CD4-positive, CD25-positive, alpha-beta regulatory T cell (primary cell): ENCODE measurements around the gene MAP2K5. TPM values are rescaled to one million over a fixed set of nuclear protein-coding genes. Genes with fewer than 3 reads are reported as not detected.

Experiments used
- ATAC-seq, 2 donors: fragments of 150-1000 bp; cut with Tn5 transposase; one replicate each; pipeline ENCODE4 v1.10.0; 2021; ENCODE audit warnings: low read depth in 2 of 2, moderate number of reproducible peaks in 2 of 2, moderate library complexity in 1 of 2
- DNase-seq, 3 donors: peaks; one replicate each; pipeline versions ENCODE4 v3.0.0 to v3.0.0-alpha.2; 2012 to 2022; ENCODE audit warnings: mixed read lengths in 1 of 3
- H3K27ac ChIP-seq: one replicate; pipeline ENCODE4 v1.7.0; 2013; ENCODE audit warnings: mild to moderate bottlenecking, low read length; ENCODE audit not compliant: insufficient read depth, poor library complexity, severe bottlenecking
- H3K27me3 ChIP-seq: one replicate; pipeline ENCODE4 v1.7.0; 2013; ENCODE audit warnings: low read length; ENCODE audit not compliant: control insufficient read depth, insufficient read depth
- H3K36me3 ChIP-seq: one replicate; pipeline ENCODE4 v1.7.0; 2013; ENCODE audit warnings: mild to moderate bottlenecking, low read length, moderate library complexity; ENCODE audit not compliant: control insufficient read depth, insufficient read depth
- H3K4me1 ChIP-seq: 2 replicates; pipeline ENCODE4 v1.7.0; 2013; ENCODE audit warnings: mild to moderate bottlenecking, low read length; ENCODE audit not compliant: insufficient read depth, control insufficient read depth, poor library complexity, severe bottlenecking
- H3K4me3 ChIP-seq: one replicate; pipeline ENCODE4 v1.7.0; 2013; ENCODE audit warnings: low read depth, mild to moderate bottlenecking, low read length, moderate library complexity
- H3K9me3 ChIP-seq, 2 experiments: 1 replicate in 1 of 2; 2 replicates in 1 of 2; pipeline ENCODE4 v1.7.0; 2013; ENCODE audit warnings: low read length in 2 of 2, mild to moderate bottlenecking in 1 of 2, moderate library complexity in 1 of 2; ENCODE audit not compliant: control insufficient read depth in 2 of 2
- H3K27ac Mint-ChIP-seq, 3 donors: one replicate each; pipeline ENCODE4 v1.8.0; 2020 to 2022; ENCODE audit warnings: mild to moderate bottlenecking in 3 of 3, mixed read lengths in 3 of 3, moderate library complexity in 2 of 3
- H3K27me3 Mint-ChIP-seq: one replicate; pipeline ENCODE4 v1.8.0; 2022; ENCODE audit warnings: mild to moderate bottlenecking, mixed read lengths
- H3K36me3 Mint-ChIP-seq: one replicate; pipeline ENCODE4 v1.8.0; 2020; ENCODE audit warnings: mixed read lengths
- H3K4me1 Mint-ChIP-seq, 4 donors: one replicate each; pipeline ENCODE4 v1.8.0; 2020 to 2022; ENCODE audit warnings: mixed read lengths in 4 of 4, mild to moderate bottlenecking in 1 of 4
- H3K4me3 Mint-ChIP-seq, 4 donors: one replicate each; pipeline ENCODE4 v1.8.0; 2020 to 2022; ENCODE audit warnings: mild to moderate bottlenecking in 4 of 4, mixed read lengths in 4 of 4, moderate library complexity in 3 of 4
- H3K9me3 Mint-ChIP-seq, 7 donors: one replicate each; pipeline ENCODE4 v1.8.0; 2020 to 2022; ENCODE audit warnings: mixed read lengths in 7 of 7, mild to moderate bottlenecking in 3 of 7, moderate library complexity in 2 of 7
- polyA plus RNA-seq, 4 donors: library from polyadenylated mRNA; unstranded; fragments of 300-500 nt; fragmentation: Illumina TruSeq; gene quantifications; one replicate each; pipeline ENCODE4 v1.2.3, GENCODE V29; 2021
- total RNA-seq: library from RNA; stranded (reverse); gene quantifications from one replicate; pipeline ENCODE4 v1.2.3, GENCODE V29; 2022

The MAP2K5 gene
- total and polyA plus RNA-seq, 5 donors from 2014 or later: 14.5 to 30.8 (median 17.0) TPM

GRCh38 chr15:67823314-67824196 is 281.1 kb downstream of the MAP2K5 start:
- peaks cover 0 to 9% (median 0%) of the 10 kb centered on the region in 7 donors for H3K9me3 Mint-ChIP-seq
- Histone ChIP-seq H3K4me1 (peaks cover 47% of the 10 kb centered on the region), H3K27me3 (peaks cover 12% of the 10 kb centered on the region), H3K27ac (no peak overlapping the region), H3K9me3 (no peaks in the 10 kb centered on the region), H3K36me3 (no peaks in the 10 kb centered on the region), H3K4me3 (no peak overlapping the region)
- DNase-seq (no peak), ATAC-seq (no peak)
- peaks cover 0 to 59% (median 13%) of the 10 kb centered on the region in 4 donors for H3K4me1 Mint-ChIP-seq
- H3K4me3 Mint-ChIP-seq: peak overlapping the region; percentile 72 to 90 (median 87)
- H3K27ac Mint-ChIP-seq: peak overlapping the region in 1 of 3 donors; percentile 67
- H3K36me3 Mint-ChIP-seq: no peaks in the 10 kb centered on the region
- peaks cover 78% of the 10 kb centered on the region for H3K27me3 Mint-ChIP-seq

- Histone ChIP-seq H3K27ac (no peak overlapping the region), H3K9me3 (no peaks in the 10 kb centered on the region), H3K36me3 (no peaks in the 10 kb centered on the region), H3K4me1 (peaks cover 56% of the 10 kb centered on the region), H3K27me3 (peaks cover 10% of the 10 kb centered on the region), H3K4me3 (no peak overlapping the region)
- Mint-ChIP-seq H3K27ac (peak overlapping the region in 1 of 3 donors; percentile 38), H3K36me3 (no peaks in the 10 kb centered on the region), H3K9me3 (peaks cover 0 to 9% (median 0%) of the 10 kb centered on the region in 7 donors), H3K4me1 (peaks cover 0 to 65% (median 16%) of the 10 kb centered on the region in 4 donors), H3K4me3 (peak overlapping the region; percentile 78 to 90 (median 87)), H3K27me3 (peaks cover 80% of the 10 kb centered on the region)
- DNase-seq: no peak
- no peak for ATAC-seq
These were observed 281.9 kb downstream of the MAP2K5 start for GRCh38 chr15:67824197-67824968.

- no peak within 1 kb of the TSS for H3K4me3 ChIP-seq
- H3K4me1 Mint-ChIP-seq: peaks cover 0 to 64% (median 17%) of the 10 kb centered on the region in 4 donors
- H3K4me1 ChIP-seq: peaks cover 63% of the 10 kb centered on the region
- H3K27me3 ChIP-seq: peaks cover 9% of the 10 kb centered on the region
- no peak within 1 kb of the TSS for H3K27ac ChIP-seq
- ATAC-seq (no peak), DNase-seq (peak in 1 of 3 donors; percentile 13)
- H3K9me3 ChIP-seq: no peaks in the 10 kb centered on the region
- peak within 1 kb of the TSS in 3 of 4 donors; percentile 74 to 86 (median 78) for H3K4me3 Mint-ChIP-seq
- no peaks in the 10 kb centered on the region for H3K36me3 Mint-ChIP-seq
- peaks cover 0 to 9% (median 0%) of the 10 kb centered on the region in 7 donors for H3K9me3 Mint-ChIP-seq
- H3K36me3 ChIP-seq: no peaks in the 10 kb centered on the region
- H3K27me3 Mint-ChIP-seq: peaks cover 76% of the 10 kb centered on the region
- H3K27ac Mint-ChIP-seq: peak within 1 kb of the TSS in 2 of 3 donors; percentile 23 to 86
These were observed 282.7 kb downstream of the MAP2K5 start, which contains the start of gene SKOR1 for GRCh38 chr15:67824976-67825880. TSS of gene SKOR1 (plus strand) at chr15:67825509. CDS start at chr15:67825603, 94 bp downstream.

GRCh38 chr15:67825881-67826716 is 283.6 kb downstream of the MAP2K5 start:
- peaks cover 76% of the 10 kb centered on the region for H3K27me3 Mint-ChIP-seq
- peak overlapping the region in 3 of 4 donors; percentile 55 to 78 (median 74) for H3K4me3 Mint-ChIP-seq
- peaks cover 0 to 62% (median 20%) of the 10 kb centered on the region in 4 donors for H3K4me1 Mint-ChIP-seq
- no peaks in the 10 kb centered on the region for H3K9me3 ChIP-seq
- H3K27me3 ChIP-seq: peaks cover 15% of the 10 kb centered on the region
- H3K4me3 ChIP-seq: no peak overlapping the region
- H3K4me1 ChIP-seq: peaks cover 66% of the 10 kb centered on the region
- peak overlapping the region in 2 of 3 donors; percentile 23 to 86 for H3K27ac Mint-ChIP-seq
- H3K27ac ChIP-seq: no peak overlapping the region
- no peaks in the 10 kb centered on the region for H3K36me3 ChIP-seq
- peaks cover 0 to 9% (median 0%) of the 10 kb centered on the region in 7 donors for H3K9me3 Mint-ChIP-seq
- no peaks in the 10 kb centered on the region for H3K36me3 Mint-ChIP-seq
- ATAC-seq (no peak), DNase-seq (peak in 2 of 3 donors; percentile 12 to 42)

GRCh38 chr15:67826717-67827561 is 284.4 kb downstream of the MAP2K5 start:
- H3K27me3 Mint-ChIP-seq: peaks cover 75% of the 10 kb centered on the region
- DNase-seq: no peak
- H3K27ac Mint-ChIP-seq: peak overlapping the region in 1 of 3 donors; percentile 23
- peak overlapping the region in 1 of 4 donors; percentile 78 for H3K4me3 Mint-ChIP-seq
- Histone ChIP-seq H3K4me3 (no peak overlapping the region), H3K4me1 (peaks cover 64% of the 10 kb centered on the region), H3K27ac (no peak overlapping the region), H3K27me3 (peaks cover 20% of the 10 kb centered on the region), H3K9me3 (no peaks in the 10 kb centered on the region), H3K36me3 (no peaks in the 10 kb centered on the region)
- peaks cover 0 to 54% (median 20%) of the 10 kb centered on the region in 4 donors for H3K4me1 Mint-ChIP-seq
- no peak for ATAC-seq
- H3K9me3 Mint-ChIP-seq: peaks cover 0 to 9% (median 0%) of the 10 kb centered on the region in 7 donors
- no peaks in the 10 kb centered on the region for H3K36me3 Mint-ChIP-seq
